D721Med (cell line): ENCODE data around the gene MRPL53.
"Not testable (repeated sequence)": the region's sequence is repeated elsewhere in the genome, so short reads cannot be mapped to it uniquely, and the experiment has no call there.

Experiments
- DNase-seq: peaks from one replicate; pipeline ENCODE4 v3.0.0; 2011; ENCODE audit warnings: low spot score; ENCODE audit not compliant: insufficient read length
- FAIRE-seq: peaks from 2 replicates; lab custom pipeline; 2011; peaks lifted over from hg19 to GRCh38; lab: Jason Lieb, UNC
- TF ChIP-seq, protein P1 (sequence below): IDR thresholded peaks from 2 replicates; pipeline ENCODE4 v1.5.1; 2012; ENCODE audit warnings: mild to moderate bottlenecking, control low read depth; ENCODE audit not compliant: insufficient read depth; ENCODE audit errors: missing control alignments

MRPL53 gene

DNA sequence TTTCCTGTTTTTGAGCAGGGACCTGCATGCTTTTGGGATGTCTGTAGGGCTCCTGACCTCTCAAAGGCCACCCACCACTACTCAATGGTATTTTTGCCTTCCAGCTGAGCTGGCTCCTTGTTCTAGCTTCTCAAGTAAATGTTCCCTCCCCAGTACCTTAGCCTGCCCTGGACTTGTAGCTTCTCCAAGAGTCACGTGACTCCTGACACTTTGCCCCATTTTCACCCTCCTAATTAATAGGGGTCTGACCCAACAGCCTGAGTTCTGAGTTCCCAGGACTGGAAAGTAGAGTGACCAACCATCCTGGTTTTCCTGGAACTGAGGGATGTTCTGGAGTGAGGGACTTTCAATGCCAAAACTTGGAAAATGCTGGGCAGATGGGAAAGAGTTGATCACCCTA, 23.0 kb upstream of the MRPL53 start:
- TF ChIP-seq, protein P1, sequence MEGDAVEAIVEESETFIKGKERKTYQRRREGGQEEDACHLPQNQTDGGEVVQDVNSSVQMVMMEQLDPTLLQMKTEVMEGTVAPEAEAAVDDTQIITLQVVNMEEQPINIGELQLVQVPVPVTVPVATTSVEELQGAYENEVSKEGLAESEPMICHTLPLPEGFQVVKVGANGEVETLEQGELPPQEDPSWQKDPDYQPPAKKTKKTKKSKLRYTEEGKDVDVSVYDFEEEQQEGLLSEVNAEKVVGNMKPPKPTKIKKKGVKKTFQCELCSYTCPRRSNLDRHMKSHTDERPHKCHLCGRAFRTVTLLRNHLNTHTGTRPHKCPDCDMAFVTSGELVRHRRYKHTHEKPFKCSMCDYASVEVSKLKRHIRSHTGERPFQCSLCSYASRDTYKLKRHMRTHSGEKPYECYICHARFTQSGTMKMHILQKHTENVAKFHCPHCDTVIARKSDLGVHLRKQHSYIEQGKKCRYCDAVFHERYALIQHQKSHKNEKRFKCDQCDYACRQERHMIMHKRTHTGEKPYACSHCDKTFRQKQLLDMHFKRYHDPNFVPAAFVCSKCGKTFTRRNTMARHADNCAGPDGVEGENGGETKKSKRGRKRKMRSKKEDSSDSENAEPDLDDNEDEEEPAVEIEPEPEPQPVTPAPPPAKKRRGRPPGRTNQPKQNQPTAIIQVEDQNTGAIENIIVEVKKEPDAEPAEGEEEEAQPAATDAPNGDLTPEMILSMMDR: no peak
- no peak for FAIRE-seq
- DNase-seq: no peak

DNA sequence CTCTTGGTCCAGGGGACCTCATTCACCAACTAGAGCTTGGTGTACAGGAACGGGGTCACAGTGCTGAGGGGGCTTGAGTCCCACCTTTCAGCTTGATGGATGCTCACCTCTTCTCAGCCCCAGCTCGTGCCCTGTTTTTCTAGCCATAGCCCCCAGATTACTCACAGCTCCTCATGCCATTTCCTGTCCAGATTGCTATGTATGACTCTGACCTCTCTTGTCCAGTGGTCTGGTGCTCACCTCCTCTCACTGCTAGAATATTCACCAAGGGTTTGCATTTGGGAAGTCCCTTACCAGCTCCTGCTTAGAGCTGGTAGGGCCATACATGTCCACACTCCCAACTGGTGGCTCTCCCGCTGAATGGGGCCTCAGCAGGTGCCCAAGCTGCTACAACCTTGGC, 21.1 kb upstream of the MRPL53 start:
- no peak for FAIRE-seq
- DNase-seq: no peak

DNA sequence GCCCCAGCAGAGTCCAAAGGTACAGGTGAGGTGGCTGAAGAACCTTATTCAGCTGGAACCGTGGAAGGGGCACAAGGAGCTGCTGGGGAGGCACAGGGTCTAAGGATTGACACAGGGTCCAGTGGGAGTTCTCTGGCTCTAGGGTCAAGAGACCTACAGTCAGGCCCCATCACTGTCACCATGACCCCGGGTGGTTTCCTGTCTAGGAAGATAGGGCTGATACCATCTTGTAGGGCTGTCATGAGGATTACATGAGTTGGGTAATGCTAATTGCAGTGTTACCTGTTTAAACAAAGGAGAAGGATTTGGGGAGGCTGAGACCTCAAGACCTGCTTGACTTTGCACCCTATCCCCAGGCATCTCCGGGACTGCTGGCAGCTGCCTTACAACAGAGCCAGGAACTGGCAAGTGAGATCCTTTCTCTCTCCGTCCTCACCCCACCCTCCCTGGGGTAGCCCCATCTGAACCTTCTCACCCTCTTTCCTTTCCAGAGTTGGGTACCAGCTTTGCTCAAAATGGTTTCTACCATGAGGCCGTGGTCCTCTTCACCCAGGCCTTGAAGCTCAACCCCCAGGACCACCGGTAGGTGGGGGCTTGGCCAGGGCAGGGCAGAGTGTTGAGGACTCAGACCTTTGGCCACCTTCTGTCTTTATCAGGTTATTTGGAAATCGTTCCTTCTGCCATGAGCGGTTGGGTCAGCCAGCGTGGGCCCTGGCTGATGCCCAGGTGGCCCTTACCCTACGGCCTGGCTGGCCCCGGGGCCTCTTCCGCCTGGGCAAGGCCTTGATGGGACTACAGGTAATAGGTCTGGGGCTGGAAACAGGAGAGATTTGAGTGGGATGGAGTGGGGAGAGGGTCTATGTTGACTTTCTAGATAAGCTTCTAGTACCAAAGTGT, 19.4 kb upstream of the MRPL53 start:
- no peak for DNase-seq
- TF ChIP-seq, protein P1: no peak
- FAIRE-seq: no peak

More for the DNA sequence above, 21.1 kb upstream of the MRPL53 start:
- TF ChIP-seq, protein P1: no peak

- no peak for DNase-seq
- no peak for FAIRE-seq
- TF ChIP-seq, protein P1: no peak
Observed at GRCh38 chr2:74489906-74490305, 17.4 kb upstream of the MRPL53 start.

DNA sequence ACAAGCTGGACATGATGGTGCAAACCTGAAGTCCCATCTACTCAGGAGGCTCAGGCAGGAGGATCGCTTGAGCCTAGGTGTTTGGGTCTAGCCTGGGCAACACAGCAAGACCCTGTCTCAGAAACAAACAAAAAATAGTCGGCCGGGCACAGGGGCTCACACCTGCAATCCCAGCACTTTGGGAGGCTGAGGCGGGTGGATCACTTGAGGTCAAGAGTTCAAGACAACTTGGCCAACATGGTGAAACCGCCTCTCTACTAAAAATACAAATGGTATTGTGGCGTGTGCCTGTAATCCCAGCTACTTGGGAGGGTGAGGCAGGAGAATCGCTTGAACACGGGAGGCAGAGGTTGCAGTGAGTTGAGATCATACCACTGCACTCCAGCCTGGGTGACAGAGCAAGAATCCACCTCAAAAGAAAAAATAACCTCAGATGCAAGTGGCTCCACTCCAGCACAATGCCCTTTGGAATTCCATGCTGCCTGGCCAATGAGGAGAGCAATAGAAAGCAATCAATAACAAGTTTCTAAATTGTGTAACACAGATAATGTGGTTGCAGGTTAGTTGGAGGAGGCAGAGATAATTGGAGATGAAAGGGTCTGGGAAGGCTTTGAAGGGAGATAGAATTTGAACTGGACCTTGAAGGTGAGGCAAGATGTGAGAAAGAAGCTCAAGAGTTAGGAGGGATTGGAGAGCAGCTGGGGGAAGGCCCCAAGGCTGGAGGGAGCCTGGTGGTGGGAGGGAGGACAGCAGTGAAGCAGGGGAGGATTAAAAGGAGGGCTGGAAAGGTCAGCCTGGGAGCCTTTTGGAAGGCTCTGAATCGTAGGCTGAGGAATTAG, 16.4 kb upstream of the MRPL53 start:
- TF ChIP-seq, protein P1: no peak
- FAIRE-seq (no peak), DNase-seq (no peak)

- TF ChIP-seq, protein P1: no peak
- FAIRE-seq: no peak
- DNase-seq: no peak
Observed at GRCh38 chr2:74486141-74486540, 13.7 kb upstream of the MRPL53 start.

DNA sequence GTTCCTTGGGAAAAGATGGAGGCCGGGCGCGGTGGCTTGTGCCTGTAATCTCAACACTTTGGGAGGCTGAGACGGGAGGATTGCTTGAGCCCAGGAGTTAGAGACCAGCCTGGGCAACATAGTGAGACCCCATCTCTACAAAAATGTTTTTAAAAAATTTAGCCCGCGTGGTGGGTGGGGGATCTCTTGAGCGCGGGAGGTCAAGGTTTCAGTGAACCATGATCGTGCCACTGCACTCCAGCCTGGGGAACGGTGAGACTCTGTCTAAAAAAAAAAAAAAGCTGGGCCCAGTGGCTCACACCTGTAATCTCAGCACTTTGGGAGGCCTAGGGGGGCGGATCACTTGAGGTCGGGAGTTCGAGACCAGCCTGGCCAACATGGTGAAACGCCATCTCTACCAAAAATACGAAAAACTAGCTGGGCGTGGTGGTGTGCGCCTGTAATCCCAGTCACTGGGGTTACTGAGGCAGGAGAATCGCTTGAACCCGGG, 11.2 kb upstream of the MRPL53 start:
- not testable (repeated sequence) for DNase-seq, FAIRE-seq
